Stimulated activated CD4-positive, alpha-beta T cell treated with anti-CD3 and anti-CD28 coated beads, TNF-alpha, amount 100 ng/mL, for 48 hours (primary cell): ENCODE results near the gene SIPA1L2.

Experiments
- DNase-seq, 3 donors: peaks; one replicate each; pipeline ENCODE4 v3.0.0-alpha.2; 2020; ENCODE audit warnings: low read depth in 3 of 3

The SIPA1L2 gene, protein sequence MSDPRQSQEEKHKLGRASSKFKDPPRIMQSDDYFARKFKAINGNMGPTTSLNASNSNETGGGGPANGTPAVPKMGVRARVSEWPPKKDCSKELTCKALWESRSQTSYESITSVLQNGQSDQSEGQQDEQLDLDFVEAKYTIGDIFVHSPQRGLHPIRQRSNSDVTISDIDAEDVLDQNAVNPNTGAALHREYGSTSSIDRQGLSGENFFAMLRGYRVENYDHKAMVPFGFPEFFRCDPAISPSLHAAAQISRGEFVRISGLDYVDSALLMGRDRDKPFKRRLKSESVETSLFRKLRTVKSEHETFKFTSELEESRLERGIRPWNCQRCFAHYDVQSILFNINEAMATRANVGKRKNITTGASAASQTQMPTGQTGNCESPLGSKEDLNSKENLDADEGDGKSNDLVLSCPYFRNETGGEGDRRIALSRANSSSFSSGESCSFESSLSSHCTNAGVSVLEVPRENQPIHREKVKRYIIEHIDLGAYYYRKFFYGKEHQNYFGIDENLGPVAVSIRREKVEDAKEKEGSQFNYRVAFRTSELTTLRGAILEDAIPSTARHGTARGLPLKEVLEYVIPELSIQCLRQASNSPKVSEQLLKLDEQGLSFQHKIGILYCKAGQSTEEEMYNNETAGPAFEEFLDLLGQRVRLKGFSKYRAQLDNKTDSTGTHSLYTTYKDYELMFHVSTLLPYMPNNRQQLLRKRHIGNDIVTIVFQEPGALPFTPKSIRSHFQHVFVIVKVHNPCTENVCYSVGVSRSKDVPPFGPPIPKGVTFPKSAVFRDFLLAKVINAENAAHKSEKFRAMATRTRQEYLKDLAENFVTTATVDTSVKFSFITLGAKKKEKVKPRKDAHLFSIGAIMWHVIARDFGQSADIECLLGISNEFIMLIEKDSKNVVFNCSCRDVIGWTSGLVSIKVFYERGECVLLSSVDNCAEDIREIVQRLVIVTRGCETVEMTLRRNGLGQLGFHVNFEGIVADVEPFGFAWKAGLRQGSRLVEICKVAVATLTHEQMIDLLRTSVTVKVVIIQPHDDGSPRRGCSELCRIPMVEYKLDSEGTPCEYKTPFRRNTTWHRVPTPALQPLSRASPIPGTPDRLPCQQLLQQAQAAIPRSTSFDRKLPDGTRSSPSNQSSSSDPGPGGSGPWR (N-terminal part only)

DNA sequence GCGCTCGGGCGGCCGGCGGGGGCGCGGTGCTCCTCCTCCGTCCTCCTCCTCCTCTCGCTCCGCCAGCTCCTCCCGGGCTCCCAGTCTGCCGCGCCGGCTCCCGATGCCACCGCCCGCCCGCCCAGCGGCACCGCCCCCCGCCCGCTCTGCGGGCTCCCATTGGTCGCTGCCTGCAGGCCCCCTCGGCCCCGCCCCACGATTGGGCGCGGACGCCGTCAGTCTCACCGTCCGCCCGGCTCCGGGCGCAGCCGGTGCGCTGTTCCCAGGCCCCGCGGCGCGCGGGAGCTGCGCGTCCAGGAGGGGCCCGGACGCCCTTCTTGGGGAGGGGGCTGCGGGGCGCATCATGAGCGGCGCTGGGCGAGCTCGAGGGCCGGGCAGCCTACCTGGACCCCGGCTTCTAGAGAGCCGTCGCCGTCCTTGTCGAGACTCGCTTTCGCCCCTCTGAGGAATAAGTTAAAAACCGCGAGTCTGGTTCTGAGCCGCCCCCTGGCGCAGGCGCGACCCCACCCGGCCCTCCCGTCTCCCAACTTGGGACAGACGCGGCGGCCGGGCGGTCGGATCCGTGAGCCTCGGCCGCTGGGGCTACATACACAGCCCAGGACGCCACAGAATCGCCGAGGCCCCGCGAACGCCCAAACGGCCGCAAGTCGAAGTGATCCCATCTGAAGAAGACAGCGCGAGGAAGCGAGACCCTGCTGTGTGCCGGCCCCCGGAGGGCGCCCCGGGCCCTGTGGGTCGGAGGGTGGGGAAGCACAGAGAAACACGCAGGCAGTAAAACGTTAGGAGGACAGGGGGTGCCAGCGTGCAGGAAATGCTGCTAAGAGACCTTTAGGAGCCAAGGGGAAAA, at the start of gene SIPA1L2:
TSS of gene SIPA1L2 (minus strand) at position 87 of the 847 bp plus-strand sequence. CDS start 114,794 bp downstream, outside the sequence.
- peak; percentile 66 to 84 (median 73) for DNase-seq

DNA sequence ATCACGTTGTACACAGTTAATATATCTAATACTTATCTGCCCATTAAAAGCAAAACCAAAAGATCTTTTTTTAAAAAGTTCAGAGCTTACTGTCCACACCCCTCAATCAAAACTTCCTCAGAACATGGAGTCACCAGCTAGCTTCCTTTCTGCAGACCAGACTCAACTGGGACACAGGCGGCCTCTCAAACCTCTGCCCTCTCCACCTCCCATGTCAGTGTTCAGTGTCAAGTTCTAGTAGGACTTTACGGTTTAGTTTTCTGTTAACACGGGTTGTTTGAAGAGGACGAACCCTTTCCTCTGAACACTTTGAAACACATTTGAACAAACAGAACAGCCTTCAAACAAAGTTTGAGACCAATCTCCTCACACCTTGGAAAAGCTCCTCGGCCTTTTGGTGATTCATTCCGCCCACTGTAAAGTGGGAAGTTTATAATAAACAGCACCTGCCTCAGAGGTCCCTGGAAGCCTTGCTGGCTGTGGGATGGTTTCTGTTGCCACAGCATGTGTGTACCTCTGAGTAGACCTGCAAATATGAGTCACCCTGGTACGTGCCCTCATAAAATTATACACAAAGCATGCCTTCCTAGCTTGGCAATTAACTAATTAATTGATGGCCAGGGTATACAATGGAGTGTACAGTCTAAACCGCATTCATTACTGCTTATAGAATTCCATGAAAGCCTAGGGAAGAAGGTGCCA, 48.4 kb upstream of the SIPA1L2 start:
- DNase-seq: no peak

DNA sequence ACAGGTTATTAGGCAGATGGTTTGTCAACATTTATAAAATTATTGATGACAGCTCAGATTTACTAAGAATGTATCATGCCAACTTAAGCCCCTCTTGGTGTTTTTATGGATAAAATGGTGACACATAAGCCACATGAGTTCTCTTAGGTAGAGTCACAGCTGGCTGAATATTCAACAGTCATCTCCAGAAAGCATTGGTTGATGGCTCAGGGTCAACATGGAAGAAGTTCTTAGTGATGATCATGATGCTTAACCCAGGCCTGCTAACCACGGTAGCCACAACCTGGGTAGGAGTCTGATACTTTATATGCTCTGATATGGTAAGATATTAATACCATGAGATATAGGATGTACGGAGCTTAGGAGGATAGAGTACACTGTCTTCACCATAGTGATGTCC, 46.4 kb upstream of the SIPA1L2 start:
- DNase-seq: peak in 1 of 3 donors; percentile 1

DNA sequence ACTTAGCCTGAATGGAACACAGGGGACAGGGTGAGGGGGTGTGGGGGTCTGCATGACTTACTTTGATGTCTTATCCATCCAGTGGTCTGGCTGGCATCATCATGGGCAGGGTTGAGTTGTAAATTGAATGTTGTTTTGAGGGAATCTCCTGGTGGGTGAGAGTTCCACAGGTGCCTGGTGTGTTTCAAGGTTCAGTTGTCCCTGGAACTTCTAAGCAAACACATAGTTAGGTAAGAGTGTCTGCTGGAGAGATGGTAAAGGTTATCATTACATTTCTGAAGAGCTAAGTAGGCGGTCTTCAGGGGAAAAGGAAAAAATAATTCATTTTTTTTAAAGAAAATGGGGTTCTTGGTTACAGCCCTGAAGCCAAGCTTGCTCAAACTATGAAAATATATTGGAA, 46.0 kb upstream of the SIPA1L2 start:
- no peak for DNase-seq

DNA sequence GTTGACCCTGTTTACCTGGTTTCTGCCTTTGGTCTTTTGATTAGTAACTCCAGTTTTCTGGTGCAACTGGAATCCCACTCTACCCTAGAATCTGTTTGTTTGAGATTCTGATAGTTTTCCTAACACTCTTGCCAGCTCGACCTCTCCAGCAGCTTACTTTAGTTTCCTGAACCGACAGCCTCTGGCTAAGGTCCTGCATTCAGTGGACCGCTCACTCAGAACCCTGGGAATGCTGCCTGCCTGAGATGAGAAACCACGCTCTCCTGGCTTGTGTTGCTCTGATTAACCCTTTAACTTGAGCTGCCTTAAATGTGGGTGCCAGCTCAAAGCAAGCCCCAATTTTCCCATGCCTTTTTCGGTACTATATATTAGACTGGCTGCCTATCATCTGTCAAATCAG, 45.3 kb upstream of the SIPA1L2 start:
- no peak for DNase-seq

- no peak for DNase-seq
Observed at GRCh38 chr1:232673256-232673655, 43.3 kb upstream of the SIPA1L2 start.

GRCh38 chr1:232669981-232670747, 40.2 kb upstream of the SIPA1L2 start:
- DNase-seq: no peak

DNA sequence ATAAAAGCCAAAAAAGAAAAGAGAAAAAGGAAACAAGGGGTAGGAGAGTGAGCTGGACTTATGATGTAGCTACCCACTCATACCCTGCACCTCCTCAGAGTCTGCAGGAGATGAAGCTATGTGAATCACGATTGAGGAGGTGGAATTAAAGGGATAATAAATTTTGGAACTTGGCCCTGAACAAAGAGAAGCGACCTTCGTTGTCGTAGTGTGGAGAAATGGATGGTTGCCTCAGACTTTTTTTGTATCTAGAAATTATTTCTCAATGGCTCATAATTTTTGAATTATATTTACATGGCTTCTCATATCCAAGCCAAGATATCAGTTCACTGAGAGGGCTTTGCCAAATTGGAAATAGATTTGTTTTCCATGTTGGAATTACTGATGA, 37.8 kb upstream of the SIPA1L2 start:
- DNase-seq: no peak

- no peak for DNase-seq
Observed at GRCh38 chr1:232667094-232667777, 37.3 kb upstream of the SIPA1L2 start.

DNA sequence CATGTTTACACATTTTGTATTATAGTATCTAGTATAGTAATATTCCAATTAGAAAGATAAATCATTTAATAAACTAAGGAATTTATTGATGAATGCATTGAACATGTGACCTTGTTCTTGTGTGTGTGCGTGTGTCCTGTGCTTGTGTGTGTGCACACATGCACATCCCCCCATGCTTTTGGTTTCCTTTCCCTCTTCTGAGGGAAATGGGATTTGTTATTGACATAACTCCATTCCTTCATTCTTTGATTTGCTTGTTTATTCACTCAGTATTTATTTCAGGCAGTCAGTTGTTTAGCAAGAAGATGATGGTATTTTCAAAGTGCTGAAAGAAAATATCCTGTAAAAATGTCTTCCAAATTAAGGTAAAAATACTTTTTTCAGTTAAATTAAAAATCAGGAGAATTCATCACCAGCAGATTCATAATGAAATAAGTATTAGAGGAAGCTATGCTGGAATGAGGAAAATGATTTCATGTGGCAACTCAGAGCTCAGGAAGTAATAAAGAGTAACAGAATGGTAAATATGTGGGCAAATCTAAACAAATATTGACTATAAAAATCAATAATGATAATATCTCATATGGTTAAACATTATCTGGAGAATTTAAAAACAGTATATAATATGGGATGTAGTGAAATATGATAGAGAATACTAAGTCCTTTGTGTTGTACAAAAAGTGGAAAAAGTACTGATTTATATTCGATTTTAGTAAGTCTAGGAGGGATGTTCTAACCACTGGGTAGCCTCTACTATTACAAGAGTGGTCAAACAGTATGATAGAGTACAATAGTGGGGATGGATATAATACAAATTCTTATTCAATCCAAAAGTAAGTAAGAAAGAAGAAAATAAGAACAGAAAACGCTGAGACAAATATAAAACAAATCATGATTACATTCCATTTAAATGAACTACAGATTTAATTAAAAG, 35.2 kb upstream of the SIPA1L2 start:
- DNase-seq: no peak

DNA sequence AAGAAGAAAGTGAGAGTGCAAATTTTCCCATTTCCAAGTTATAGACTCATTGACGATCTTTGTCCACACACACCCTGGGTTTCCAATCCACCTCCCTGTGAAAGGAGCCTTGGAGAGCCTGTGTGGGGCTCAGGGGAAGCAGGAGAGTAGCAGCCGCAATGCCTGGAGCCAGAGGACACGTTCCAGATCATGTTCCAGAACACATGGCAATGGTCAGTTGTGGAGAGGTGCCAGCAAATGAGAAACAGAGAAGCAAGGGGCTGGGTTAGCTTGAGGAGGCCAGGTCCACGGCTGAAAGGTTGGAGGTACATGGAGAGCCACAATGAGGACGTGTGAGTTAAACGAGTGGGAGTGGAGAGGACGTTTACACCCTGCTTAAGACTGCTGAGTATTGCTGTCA, 33.0 kb upstream of the SIPA1L2 start:
- no peak for DNase-seq

DNA sequence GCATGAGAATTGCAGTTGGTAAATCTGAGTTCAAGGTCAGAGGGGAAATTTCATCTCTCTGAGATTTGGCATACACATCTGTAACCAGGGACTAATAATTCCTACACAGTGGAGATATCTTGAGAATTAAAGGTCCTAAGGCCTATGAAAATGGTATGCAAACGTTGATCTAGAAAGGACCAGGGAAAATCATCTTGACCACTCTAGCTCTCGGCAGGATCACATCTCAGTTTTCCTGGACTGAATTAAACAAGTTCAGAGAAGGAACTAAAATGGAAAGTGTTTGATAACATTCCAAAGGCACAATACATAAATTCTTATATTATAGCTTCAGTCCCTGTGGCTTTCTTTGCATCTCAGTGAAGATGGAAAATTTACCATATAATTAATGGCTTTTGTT, 28.5 kb upstream of the SIPA1L2 start:
- DNase-seq: no peak

GRCh38 chr1:232657426-232658005, 27.6 kb upstream of the SIPA1L2 start:
- no peak for DNase-seq

- no peak for DNase-seq
Observed at GRCh38 chr1:232655746-232656085, 25.8 kb upstream of the SIPA1L2 start.

GRCh38 chr1:232655028-232655745, 25.3 kb upstream of the SIPA1L2 start:
- no peak for DNase-seq

- no peak for DNase-seq
Observed at GRCh38 chr1:232653789-232654188, 23.9 kb upstream of the SIPA1L2 start.

- DNase-seq: no peak
Observed at GRCh38 chr1:232650845-232651244, 20.9 kb upstream of the SIPA1L2 start.
